PFSK-1 (cell line): ENCODE results near the gene MAN2B2.

Source experiments
- FOXP2 ChIP-seq: optimal IDR thresholded peaks from 2 replicates; pipeline ENCODE3; 2011; ENCODE audit warnings: borderline replicate concordance, control low read depth, inconsistent platforms; ENCODE audit not compliant: insufficient read depth; ENCODE audit errors: extremely low read length, extremely low read depth
- POLR2AphosphoS5 ChIP-seq: IDR thresholded peaks from 2 replicates; pipeline ENCODE4 v1.6.1; 2012; ENCODE audit warnings: low read depth, mild to moderate bottlenecking, control low read depth, low read length, moderate library complexity
- SIN3A ChIP-seq: IDR thresholded peaks from 2 replicates; pipeline ENCODE4 v1.6.1; 2012; ENCODE audit warnings: mild to moderate bottlenecking, low read length, moderate library complexity, borderline replicate concordance; ENCODE audit not compliant: insufficient read depth
- TAF1 ChIP-seq: IDR thresholded peaks from 2 replicates; pipeline ENCODE4 v1.6.1; 2012; ENCODE audit warnings: low read length, control low read depth, borderline replicate concordance; ENCODE audit not compliant: insufficient read depth
- TF ChIP-seq, protein P1 (sequence below), 2 experiments: IDR thresholded peaks; 2 replicates each; pipeline versions ENCODE4 v1.6.1 to v1.8.0; 2011 to 2012; ENCODE audit warnings: low read depth in 2 of 2, low read length in 2 of 2, control low read depth in 1 of 2, inconsistent platforms in 1 of 2, mild to moderate bottlenecking in 1 of 2, moderate library complexity in 1 of 2; ENCODE audit not compliant: insufficient read depth in 1 of 2

MAN2B2 gene

DNA sequence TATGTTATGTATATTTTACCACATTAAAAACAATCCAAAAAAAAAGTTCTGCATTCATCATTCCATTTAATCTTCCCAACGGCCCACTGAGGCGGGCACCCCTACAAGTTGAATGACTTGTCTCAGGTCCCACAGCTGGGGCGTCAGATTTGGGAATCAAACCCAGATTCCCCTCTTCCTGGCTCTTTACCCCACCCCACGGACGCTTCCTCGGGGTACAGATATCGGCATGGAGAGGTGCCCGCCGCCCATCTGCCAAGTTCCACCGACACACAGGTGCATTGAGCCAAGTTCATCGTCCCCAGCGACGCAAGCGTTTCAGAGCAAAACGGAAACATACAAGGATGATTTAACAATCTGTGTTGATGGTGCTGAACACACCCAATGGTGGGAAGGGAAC is 36.9 kb upstream of the MAN2B2 start:
- TF ChIP-seq FOXP2 (no peak), TAF1 (no peak), SIN3A (no peak), POLR2AphosphoS5 (no peak)
- TF ChIP-seq, protein P1, sequence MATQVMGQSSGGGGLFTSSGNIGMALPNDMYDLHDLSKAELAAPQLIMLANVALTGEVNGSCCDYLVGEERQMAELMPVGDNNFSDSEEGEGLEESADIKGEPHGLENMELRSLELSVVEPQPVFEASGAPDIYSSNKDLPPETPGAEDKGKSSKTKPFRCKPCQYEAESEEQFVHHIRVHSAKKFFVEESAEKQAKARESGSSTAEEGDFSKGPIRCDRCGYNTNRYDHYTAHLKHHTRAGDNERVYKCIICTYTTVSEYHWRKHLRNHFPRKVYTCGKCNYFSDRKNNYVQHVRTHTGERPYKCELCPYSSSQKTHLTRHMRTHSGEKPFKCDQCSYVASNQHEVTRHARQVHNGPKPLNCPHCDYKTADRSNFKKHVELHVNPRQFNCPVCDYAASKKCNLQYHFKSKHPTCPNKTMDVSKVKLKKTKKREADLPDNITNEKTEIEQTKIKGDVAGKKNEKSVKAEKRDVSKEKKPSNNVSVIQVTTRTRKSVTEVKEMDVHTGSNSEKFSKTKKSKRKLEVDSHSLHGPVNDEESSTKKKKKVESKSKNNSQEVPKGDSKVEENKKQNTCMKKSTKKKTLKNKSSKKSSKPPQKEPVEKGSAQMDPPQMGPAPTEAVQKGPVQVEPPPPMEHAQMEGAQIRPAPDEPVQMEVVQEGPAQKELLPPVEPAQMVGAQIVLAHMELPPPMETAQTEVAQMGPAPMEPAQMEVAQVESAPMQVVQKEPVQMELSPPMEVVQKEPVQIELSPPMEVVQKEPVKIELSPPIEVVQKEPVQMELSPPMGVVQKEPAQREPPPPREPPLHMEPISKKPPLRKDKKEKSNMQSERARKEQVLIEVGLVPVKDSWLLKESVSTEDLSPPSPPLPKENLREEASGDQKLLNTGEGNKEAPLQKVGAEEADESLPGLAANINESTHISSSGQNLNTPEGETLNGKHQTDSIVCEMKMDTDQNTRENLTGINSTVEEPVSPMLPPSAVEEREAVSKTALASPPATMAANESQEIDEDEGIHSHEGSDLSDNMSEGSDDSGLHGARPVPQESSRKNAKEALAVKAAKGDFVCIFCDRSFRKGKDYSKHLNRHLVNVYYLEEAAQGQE (IDR thresholded peaks at IDR 0.05; ENCODE audit: insufficient read depth in 1 of 2, low read depth in 2 of 2, low read length in 2 of 2): no peak

DNA sequence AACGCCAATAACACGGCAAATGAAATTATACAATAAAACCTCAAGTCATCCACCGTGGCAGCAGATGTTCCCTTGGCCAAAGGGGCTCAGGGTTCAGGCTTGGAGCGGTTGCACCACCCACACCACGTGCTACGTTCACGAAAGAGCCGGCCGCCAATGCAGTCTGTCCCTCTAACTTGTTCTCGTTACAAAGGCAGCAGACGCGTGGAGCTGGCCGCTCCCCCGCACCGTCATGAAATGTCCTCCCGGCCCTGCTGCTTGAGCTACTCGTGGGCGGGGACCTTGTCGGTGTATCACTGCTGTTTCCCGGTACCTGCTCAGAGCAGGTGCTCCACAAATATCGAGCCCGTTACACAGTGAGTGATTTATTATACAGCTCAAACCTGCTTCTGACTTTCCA is 36.4 kb upstream of the MAN2B2 start:
- TF ChIP-seq SIN3A (no peak), POLR2AphosphoS5 (no peak), FOXP2 (no peak), TAF1 (no peak)
- TF ChIP-seq, protein P1 (IDR thresholded peaks at IDR 0.05; ENCODE audit: insufficient read depth in 1 of 2, low read depth in 2 of 2, low read length in 2 of 2): no peak

DNA sequence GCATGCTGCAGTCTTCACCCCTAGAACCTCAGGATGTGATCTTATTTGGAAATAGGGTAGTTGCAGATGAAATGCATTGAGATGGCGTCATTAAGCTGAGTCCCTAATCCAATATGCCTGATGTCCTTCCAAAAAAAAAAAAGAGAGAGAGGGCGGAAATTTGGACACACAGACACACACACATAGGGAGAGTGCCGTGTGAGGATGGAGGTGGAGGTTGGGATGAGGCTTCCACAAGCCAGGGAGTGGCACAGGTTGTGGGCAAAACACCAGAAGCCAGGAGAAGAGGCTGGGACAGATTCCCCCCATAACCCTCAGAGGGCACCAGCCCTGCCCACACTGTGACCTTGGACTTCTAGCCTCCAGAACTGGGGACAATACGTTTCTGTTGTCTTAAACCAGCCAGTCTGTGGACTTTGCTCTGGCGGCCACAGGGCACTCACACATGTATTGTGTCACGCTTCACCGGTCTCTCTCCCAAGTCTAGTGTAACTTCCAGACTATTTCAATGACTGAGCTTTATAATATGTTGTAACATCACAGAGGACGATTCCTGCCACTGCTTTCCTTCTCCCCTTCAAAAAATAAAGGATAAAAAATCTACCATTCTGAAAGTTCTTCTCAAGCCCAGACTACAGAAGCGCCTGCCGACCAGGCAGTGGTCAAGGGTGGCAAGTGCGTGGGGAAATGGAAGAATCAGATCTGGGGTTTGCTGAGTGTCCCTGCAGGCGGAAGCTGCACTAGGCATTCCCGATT is 35.8 kb upstream of the MAN2B2 start:
- TF ChIP-seq SIN3A (no peak), POLR2AphosphoS5 (no peak), TAF1 (no peak), FOXP2 (no peak)
- TF ChIP-seq, protein P1 (IDR thresholded peaks at IDR 0.05; ENCODE audit: insufficient read depth in 1 of 2, low read depth in 2 of 2, low read length in 2 of 2): no peak

DNA sequence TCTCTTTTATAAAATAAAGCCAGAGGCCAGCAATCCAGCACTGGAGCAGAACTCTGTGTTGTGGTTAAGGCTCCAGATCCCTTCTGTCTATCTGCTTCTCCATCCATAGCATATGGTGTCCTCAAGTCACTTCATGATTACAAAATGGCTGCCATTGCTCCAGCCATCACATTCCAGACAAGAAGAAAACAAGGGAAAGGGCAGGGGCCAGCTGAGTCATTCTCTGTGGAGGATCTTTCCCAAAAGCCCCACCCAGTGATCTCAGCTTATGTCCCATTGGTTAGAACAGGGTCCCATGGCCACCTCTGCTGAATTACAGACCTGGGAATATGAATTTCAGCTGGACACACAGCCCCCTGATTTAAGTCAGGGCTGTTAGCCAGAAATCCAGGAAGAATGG is 34.1 kb upstream of the MAN2B2 start:
- no peak for TF ChIP-seq POLR2AphosphoS5
- no peak for TF ChIP-seq TAF1

DNA sequence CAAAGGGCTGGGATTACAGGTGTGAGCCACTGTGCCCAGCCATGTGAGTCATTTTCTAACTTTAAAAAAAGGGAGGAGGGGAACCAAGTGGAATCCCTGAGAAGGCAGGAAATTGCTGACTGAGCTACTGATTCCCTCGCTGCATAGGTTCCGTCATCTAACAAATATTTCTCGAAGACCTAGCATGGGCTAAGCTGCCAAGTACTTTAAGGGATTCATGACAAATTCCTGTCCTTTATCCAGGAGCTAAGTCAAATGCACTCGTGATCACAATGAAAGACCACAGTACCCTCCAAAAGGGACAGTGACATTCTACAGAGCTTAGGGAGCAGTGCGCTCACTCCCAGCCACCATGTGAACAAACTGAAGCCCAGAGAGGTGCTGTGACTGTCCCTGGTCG is 33.2 kb upstream of the MAN2B2 start:
- TF ChIP-seq FOXP2: no peak
- TF ChIP-seq TAF1: no peak
- TF ChIP-seq POLR2AphosphoS5: no peak
- TF ChIP-seq SIN3A: no peak
- TF ChIP-seq, protein P1 (IDR thresholded peaks at IDR 0.05; ENCODE audit: insufficient read depth in 1 of 2, low read depth in 2 of 2, low read length in 2 of 2): no peak
